Keratinocyte (primary cell): ENCODE data around the gene MLX. TPM values are rescaled to one million over a fixed set of nuclear protein-coding genes. Genes with fewer than 3 reads are reported as not detected.
A peak's percentile ranks its signal among the peaks of the same experiment; 100 is the strongest.

Source experiments
- DNase-seq: peaks from one replicate; pipeline ENCODE4 v3.0.0-alpha.2; 2011; ENCODE audit warnings: low read depth, missing footprints, low spot score
- FAIRE-seq: peaks from 2 replicates; lab custom pipeline; 2011; peaks lifted over from hg19 to GRCh38; lab: Jason Lieb, UNC
- H2AFZ ChIP-seq: 2 replicates; pipeline ENCODE4 v1.6.0; 2012; ENCODE audit warnings: low read length, control low read depth, inconsistent platforms; ENCODE audit not compliant: control insufficient read depth
- H3K27ac ChIP-seq: 2 replicates; pipeline ENCODE4 v1.5.1; 2011; ENCODE audit warnings: low read length; ENCODE audit not compliant: control insufficient read depth, insufficient read depth
- H3K27me3 ChIP-seq: 3 replicates; pipeline ENCODE4 v1.6.0; 2011; ENCODE audit warnings: low read length; ENCODE audit not compliant: control insufficient read depth, insufficient read depth; ENCODE audit errors: extremely low read depth
- H3K36me3 ChIP-seq, 2 experiments: 2 replicates in 1 of 2; 3 replicates in 1 of 2; pipeline ENCODE4 v1.5.1; 2011; ENCODE audit warnings: low read length in 2 of 2, mild to moderate bottlenecking in 1 of 2; ENCODE audit not compliant: control insufficient read depth in 2 of 2, insufficient read depth in 2 of 2; ENCODE audit errors: extremely low read depth in 1 of 2
- H3K4me1 ChIP-seq: 3 replicates; pipeline ENCODE4 v1.5.1; 2011; ENCODE audit warnings: low read length; ENCODE audit not compliant: control insufficient read depth, insufficient read depth; ENCODE audit errors: extremely low read depth
- H3K4me2 ChIP-seq: 3 replicates; pipeline ENCODE4 v1.6.0; 2011; ENCODE audit warnings: low read depth, low read length; ENCODE audit not compliant: control insufficient read depth, insufficient read depth; ENCODE audit errors: extremely low read depth
- H3K4me3 ChIP-seq, 3 experiments: fragments of 200-600 bp in 1 of 3; sonication (generic) in 1 of 3; 2 replicates in 2 of 3; 3 replicates in 1 of 3; pipeline ENCODE4 v1.5.1; 2011 to 2016; ENCODE audit warnings: low read length in 3 of 3, mild to moderate bottlenecking in 3 of 3, control low read depth in 2 of 3, inconsistent platforms in 1 of 3, low read depth in 1 of 3, mixed read lengths in 1 of 3, mixed run types in 1 of 3, moderate library complexity in 1 of 3; ENCODE audit not compliant: control insufficient read depth in 2 of 3, insufficient read depth in 2 of 3; ENCODE audit errors: extremely low read depth in 1 of 3
- H3K79me2 ChIP-seq: 2 replicates; pipeline ENCODE4 v1.6.0; 2012; ENCODE audit warnings: low read length; ENCODE audit not compliant: control insufficient read depth, insufficient read depth
- H3K9ac ChIP-seq: 3 replicates; pipeline ENCODE4 v1.6.0; 2011; ENCODE audit warnings: low read length; ENCODE audit not compliant: control insufficient read depth, insufficient read depth; ENCODE audit errors: extremely low read depth
- H3K9me1 ChIP-seq: 3 replicates; pipeline ENCODE4 v1.6.0; 2011; ENCODE audit warnings: low read length; ENCODE audit not compliant: control insufficient read depth, insufficient read depth; ENCODE audit errors: extremely low read depth
- H3K9me3 ChIP-seq: 2 replicates; pipeline ENCODE4 v1.5.1; 2012; ENCODE audit warnings: low read depth, low read length; ENCODE audit not compliant: control insufficient read depth
- H4K20me1 ChIP-seq: 3 replicates; pipeline ENCODE4 v1.6.0; 2011; ENCODE audit warnings: low read length; ENCODE audit not compliant: control insufficient read depth, insufficient read depth; ENCODE audit errors: extremely low read depth
- CTCF ChIP-seq, 3 experiments: IDR thresholded peaks in 1 of 3; conservative IDR thresholded peaks in 1 of 3; optimal IDR thresholded peaks in 1 of 3; 2 replicates in 2 of 3; 3 replicates in 1 of 3; pipeline versions ENCODE3 to v1.5.1; 2011; ENCODE audit warnings: low read length in 3 of 3, mild to moderate bottlenecking in 3 of 3, moderate library complexity in 2 of 3, control low read depth in 1 of 3, inconsistent platforms in 1 of 3; ENCODE audit not compliant: insufficient read depth in 2 of 3; ENCODE audit errors: extremely low read depth in 1 of 3
- EZH2 ChIP-seq: IDR thresholded peaks from one replicate; pipeline ENCODE4 v1.6.1; 2012; ENCODE audit warnings: inconsistent platforms, mild to moderate bottlenecking, low read length, moderate library complexity
- dilution Hi-C: fragments of 300-500 bp; cut with MboI; formaldehyde crosslinking; loops from one replicate; pipeline ENCODE4 v1.7.0; 2020; ENCODE audit warnings: low sequenced_read_pairs; ENCODE audit not compliant: extremely low pct_ligation_motif_present
- polyA plus RNA-seq, 5 experiments: library from polyadenylated mRNA; depleted of rRNA in 3 of 5; stranded (reverse) in 3 of 5; stranded (forward) in 1 of 5; unstranded in 1 of 5; fragments of >200 nt; gene quantifications; 1 replicate in 1 of 5; 2 replicates in 3 of 5; 3 replicates in 1 of 5; pipeline versions ENCODE4 v1.2.1 to v1.2.3, GENCODE V29; 2011 to 2012; ENCODE audit warnings: missing spikeins in 2 of 5, low read depth in 1 of 5, low replicate concordance in 1 of 5

The MLX gene
- polyA plus RNA-seq, 1 donor (not counting 4 experiments of a cell fraction or from before 2014, with no cell fraction given), result 39.2 TPM

- Histone ChIP-seq H3K9me1 (no peaks in the 10 kb centered on the region), H3K9me3 (no peaks in the 10 kb centered on the region), H2AFZ (no peak overlapping the region), H3K36me3 (peaks cover 10 to 28% of the 10 kb centered on the region in 2 experiments), H3K9ac (peak overlapping the region; percentile 94), H3K4me2 (peak overlapping the region; percentile 83), H3K4me1 (peaks cover 28% of the 10 kb centered on the region), H3K4me3 (peak overlapping the region; percentile 78 to 97 (median 96)), H4K20me1 (no peaks in the 10 kb centered on the region), H3K27me3 (no peaks in the 10 kb centered on the region), H3K79me2 (peaks cover 28% of the 10 kb centered on the region), H3K27ac (peak overlapping the region; percentile 88)
- DNase-seq (no peak), FAIRE-seq (no peak)
- dilution Hi-C loops, result no loop called here
- TF ChIP-seq CTCF (optimal IDR thresholded peaks at IDR 0.05 in 1 of 3, IDR thresholded peaks at IDR 0.05 in 1 of 3, conservative IDR thresholded peaks at IDR 0.05 in 1 of 3; ENCODE audit: extremely low read depth in 1 of 3, insufficient read depth in 2 of 3, low read length in 3 of 3), result peak in 1 of 3 experiments; percentile 10
- TF ChIP-seq EZH2, result no peak
Measured at GRCh38 chr17:42562388-42563142, 4.3 kb upstream of the MLX start.

GRCh38 chr17:42563143-42563509 is 3.8 kb upstream of the MLX start:
- no peak for DNase-seq
- dilution Hi-C loops, result no loop called here
- H3K9ac ChIP-seq, result peak overlapping the region; percentile 94
- H3K9me1 ChIP-seq, result no peaks in the 10 kb centered on the region
- no peak overlapping the region for H2AFZ ChIP-seq
- TF ChIP-seq EZH2, result no peak
- no peak for TF ChIP-seq CTCF (optimal IDR thresholded peaks at IDR 0.05 in 1 of 3, IDR thresholded peaks at IDR 0.05 in 1 of 3, conservative IDR thresholded peaks at IDR 0.05 in 1 of 3; ENCODE audit: extremely low read depth in 1 of 3, insufficient read depth in 2 of 3, low read length in 3 of 3)
- H3K27me3 ChIP-seq, result no peaks in the 10 kb centered on the region
- FAIRE-seq, result no peak
- H3K27ac ChIP-seq, result peak overlapping the region; percentile 88
- peaks cover 10 to 28% of the 10 kb centered on the region in 2 experiments for H3K36me3 ChIP-seq
- H3K9me3 ChIP-seq, result no peaks in the 10 kb centered on the region
- peaks cover 31% of the 10 kb centered on the region for H3K4me1 ChIP-seq
- H3K4me3 ChIP-seq, result peak overlapping the region; percentile 78 to 97 (median 96)
- peaks cover 31% of the 10 kb centered on the region for H3K79me2 ChIP-seq
- peak overlapping the region; percentile 83 for H3K4me2 ChIP-seq
- H4K20me1 ChIP-seq, result no peaks in the 10 kb centered on the region
